Endothelial cell of umbilical vein (primary cell): ENCODE data around the gene RAB25. TPM values are rescaled to one million over a fixed set of nuclear protein-coding genes. Genes with fewer than 3 reads are reported as not detected.
A peak's percentile ranks its signal among the peaks of the same experiment; 100 is the strongest.

Source experiments
- BruUV-seq: library from RNA; stranded (reverse); fragments of 400-500 nt; replicated peaks from 2 replicates; lab custom pipeline; 2021; lab: Mats Ljungman, UMichigan
- CTCF ChIA-PET: fragments of 300-600, 350-600 bp; sonication (Branson Sonifier 250); formaldehyde crosslinking; loops from one replicate; lab custom pipeline; 2021; ENCODE audit warnings: antibody characterized with exemption, inconsistent platforms; lab: Charles Lee
- POLR2A ChIA-PET: fragments of 300-600, 350-600 bp; sonication (Branson Sonifier 250); formaldehyde crosslinking; loops from one replicate; lab custom pipeline; 2021; ENCODE audit warnings: antibody characterized with exemption, inconsistent platforms; lab: Charles Lee
- DNase-seq: peaks from one replicate; pipeline ENCODE4 v3.0.0-alpha.2; 2011; ENCODE audit warnings: low read depth, low spot score
- FAIRE-seq: peaks from 2 replicates; lab custom pipeline; 2011; peaks lifted over from hg19 to GRCh38; lab: Jason Lieb, UNC
- H2AFZ ChIP-seq: 2 replicates; pipeline ENCODE4 v1.6.0; 2012; ENCODE audit warnings: low read depth, low read length, control low read depth, inconsistent platforms
- H3K27ac ChIP-seq: 2 replicates; pipeline ENCODE4 v1.5.1; 2011; ENCODE audit warnings: low read depth, mild to moderate bottlenecking, control low read depth, low read length, moderate library complexity; ENCODE audit not compliant: insufficient read depth
- H3K27me3 ChIP-seq, 2 experiments: 2 replicates each; pipeline versions ENCODE4 v1.6.0 to v1.6.1; 2011; ENCODE audit warnings: low read length in 2 of 2, mixed read lengths in 1 of 2; ENCODE audit not compliant: control insufficient read depth in 2 of 2, insufficient read depth in 2 of 2
- H3K36me3 ChIP-seq, 2 experiments: 2 replicates in 1 of 2; 3 replicates in 1 of 2; pipeline ENCODE4 v1.5.1; 2011; ENCODE audit warnings: low read length in 2 of 2, mild to moderate bottlenecking in 1 of 2, moderate library complexity in 1 of 2; ENCODE audit not compliant: control insufficient read depth in 2 of 2, insufficient read depth in 2 of 2; ENCODE audit errors: extremely low read depth in 1 of 2
- H3K4me1 ChIP-seq: 3 replicates; pipeline ENCODE4 v1.5.1; 2011; ENCODE audit warnings: mild to moderate bottlenecking, low read length; ENCODE audit not compliant: control insufficient read depth, insufficient read depth; ENCODE audit errors: extremely low read depth
- H3K4me2 ChIP-seq: 2 replicates; pipeline ENCODE4 v1.6.1; 2011; ENCODE audit warnings: low read length, control low read depth, mixed read lengths; ENCODE audit not compliant: insufficient read depth
- H3K4me3 ChIP-seq, 3 experiments: fragments of 200-600 bp in 1 of 3; sonication (generic), shearing (Covaris generic) in 1 of 3; replicated peaks in 1 of 3; 2 replicates each; pipeline ENCODE4 v1.5.1; 2011 to 2016; ENCODE audit warnings: control low read depth in 3 of 3, low read length in 3 of 3, mild to moderate bottlenecking in 2 of 3, inconsistent platforms in 1 of 3, low read depth in 1 of 3, moderate library complexity in 1 of 3; ENCODE audit not compliant: insufficient read depth in 1 of 3
- H3K79me2 ChIP-seq: 2 replicates; pipeline ENCODE4 v1.6.0; 2012; ENCODE audit warnings: low read length, inconsistent platforms; ENCODE audit not compliant: control insufficient read depth, insufficient read depth
- H3K9ac ChIP-seq: replicated peaks from 2 replicates; pipeline ENCODE3; 2011; ENCODE audit warnings: low read length, control low read depth; ENCODE audit not compliant: insufficient read depth; ENCODE audit errors: extremely low read depth
- H3K9me1 ChIP-seq: replicated peaks from 3 replicates; pipeline ENCODE4 v1.6.0; 2011; ENCODE audit warnings: mild to moderate bottlenecking, low read length; ENCODE audit not compliant: control insufficient read depth, insufficient read depth; ENCODE audit errors: extremely low read depth
- H3K9me3 ChIP-seq: replicated peaks from 2 replicates; pipeline ENCODE4 v1.5.1; 2012; ENCODE audit warnings: low read length, inconsistent platforms; ENCODE audit not compliant: control insufficient read depth, insufficient read depth
- H4K20me1 ChIP-seq: replicated peaks from 2 replicates; pipeline ENCODE3; 2011; ENCODE audit warnings: mild to moderate bottlenecking, low read length; ENCODE audit not compliant: control insufficient read depth, insufficient read depth; ENCODE audit errors: extremely low read depth
- EZH2 ChIP-seq: IDR thresholded peaks from 2 replicates; pipeline ENCODE4 v1.6.1; 2012; ENCODE audit warnings: borderline replicate concordance, low read depth, mild to moderate bottlenecking, moderate library complexity, low read length, inconsistent platforms; ENCODE audit not compliant: severe bottlenecking
- FOS ChIP-seq: IDR thresholded peaks from 2 replicates; pipeline ENCODE4 v1.6.1; 2011; ENCODE audit warnings: mild to moderate bottlenecking, low read length, moderate library complexity, borderline replicate concordance; ENCODE audit not compliant: insufficient read depth
- GATA2 ChIP-seq: IDR thresholded peaks from 2 replicates; pipeline ENCODE4 v1.7.0; 2011; ENCODE audit warnings: low read depth, mild to moderate bottlenecking, moderate library complexity, mixed read lengths, low read length; ENCODE audit not compliant: insufficient read length, insufficient read depth
- JUN ChIP-seq: IDR thresholded peaks from 2 replicates; pipeline ENCODE4 v1.6.1; 2011; ENCODE audit warnings: borderline replicate concordance, low read depth; ENCODE audit not compliant: insufficient read length, insufficient read depth
- MYC ChIP-seq: IDR thresholded peaks from one replicate; pipeline ENCODE4 v1.6.1; 2011; ENCODE audit warnings: mild to moderate bottlenecking, low read depth, low read length
- POLR2A ChIP-seq: IDR thresholded peaks from 2 replicates; pipeline ENCODE4 v1.6.1; 2012; ENCODE audit warnings: low read depth, mild to moderate bottlenecking, control low read depth, low read length
- POLR2AphosphoS5 ChIP-seq: IDR thresholded peaks from 2 replicates; pipeline ENCODE4 v1.6.1; 2012; ENCODE audit warnings: low read depth, mild to moderate bottlenecking, control low read depth, low read length, moderate library complexity; ENCODE audit not compliant: insufficient read depth
- dilution Hi-C: fragments of 300-500 bp; cut with MboI; formaldehyde crosslinking; loops from one replicate; pipeline ENCODE4 v1.15.0; 2019; ENCODE audit warnings: low sequenced_read_pairs; ENCODE audit not compliant: extremely low pct_ligation_motif_present
- intact Hi-C: fragments of 100-400 bp; cut with micrococcal nuclease; formaldehyde crosslinking; loops from one replicate; pipeline ENCODE4 v1.10.0; 2022
- polyA plus RNA-seq, 4 experiments: library from polyadenylated mRNA; depleted of rRNA in 3 of 4; stranded (reverse) in 3 of 4; unstranded in 1 of 4; fragments of >200 nt; gene quantifications; 2 replicates each; pipeline versions ENCODE4 v1.2.1 to v1.2.3, GENCODE V29; 2011 to 2012; ENCODE audit warnings: missing spikeins in 1 of 4
- total RNA-seq: library from RNA; stranded (reverse); gene quantifications from 2 replicates; pipeline ENCODE4 v1.2.3, GENCODE V29; 2021
- TF ChIP-seq, protein P1 (sequence below): IDR thresholded peaks from 2 replicates; pipeline ENCODE4 v1.6.1; 2011; ENCODE audit not compliant: insufficient read depth, insufficient read length

The RAB25 gene
- total and polyA plus RNA-seq, 2 donors (not counting 3 experiments of a cell fraction or from before 2014, with no cell fraction given) = not detected

DNA sequence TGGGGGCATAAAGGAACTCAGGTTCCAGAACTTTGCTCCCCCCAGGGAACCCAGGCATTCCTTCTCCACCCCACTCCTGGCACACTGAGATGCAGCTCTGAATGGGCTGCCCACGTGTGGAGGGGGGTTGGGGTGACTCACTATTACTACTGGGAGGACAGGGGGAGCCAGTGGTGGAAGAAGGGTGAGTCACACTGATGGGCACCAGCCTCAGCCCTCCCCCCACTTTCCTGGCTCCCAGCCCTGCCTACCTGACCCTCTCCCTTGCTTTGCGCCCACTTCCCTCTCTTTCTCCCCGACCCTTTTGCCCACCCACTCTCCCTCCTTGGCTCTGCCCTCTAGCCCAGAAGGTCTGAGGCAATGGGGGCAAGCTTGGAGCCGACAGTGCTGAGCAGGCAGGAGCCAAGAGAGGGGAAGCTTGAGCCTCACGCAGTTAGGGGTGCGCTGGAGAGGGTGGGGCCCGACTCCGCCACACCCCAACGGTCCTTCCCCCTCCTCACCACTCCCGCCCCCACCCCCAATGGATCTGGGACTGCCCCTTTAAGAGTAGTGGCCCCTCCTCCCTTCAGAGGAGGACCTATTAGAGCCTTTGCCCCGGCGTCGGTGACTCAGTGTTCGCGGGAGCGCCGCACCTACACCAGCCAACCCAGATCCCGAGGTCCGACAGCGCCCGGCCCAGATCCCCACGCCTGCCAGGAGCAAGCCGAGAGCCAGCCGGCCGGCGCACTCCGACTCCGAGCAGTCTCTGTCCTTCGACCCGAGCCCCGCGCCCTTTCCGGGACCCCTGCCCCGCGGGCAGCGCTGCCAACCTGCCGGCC is 53.4 kb downstream of the RAB25 start, which contains the start of gene LMNA:
Gene LMNA (plus strand): TSS at position 611 of the 818 bp plus-strand sequence. CDS start 208 bp downstream, outside the sequence.
- Histone ChIP-seq H3K9me1 (no peaks in the 10 kb centered on the region), H3K9me3 (no peaks in the 10 kb centered on the region), H3K4me2 (peak within 1 kb of the TSS; percentile 78), H2AFZ (peak within 1 kb of the TSS; percentile 40), H3K4me3 (peak within 1 kb of the TSS; percentile 40 to 97 (median 78)), H3K27me3 (no peaks in the 10 kb centered on the region), H3K27ac (peak within 1 kb of the TSS; percentile 73), H4K20me1 (no peaks in the 10 kb centered on the region), H3K9ac (peak within 1 kb of the TSS; percentile 88), H3K79me2 (peaks cover 46% of the 10 kb centered on the region), H3K4me1 (peaks cover 24% of the 10 kb centered on the region), H3K36me3 (no peaks in the 10 kb centered on the region)
- POLR2A ChIA-PET = interaction anchor here (1.8 to 3.7 kb wide), 5 partner anchors 8 to 14 kb away, joined by 7 to 55 read pairs (median 14); no protein-coding TSS in a partner anchor
- TF ChIP-seq EZH2 = no peak
- TF ChIP-seq POLR2AphosphoS5 = peak; percentile 99
- peak; percentile 98 for TF ChIP-seq FOS
- TF ChIP-seq, protein P1, sequence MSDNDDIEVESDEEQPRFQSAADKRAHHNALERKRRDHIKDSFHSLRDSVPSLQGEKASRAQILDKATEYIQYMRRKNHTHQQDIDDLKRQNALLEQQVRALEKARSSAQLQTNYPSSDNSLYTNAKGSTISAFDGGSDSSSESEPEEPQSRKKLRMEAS = peak; percentile 57
- TF ChIP-seq MYC = peak; percentile 95
- no peak for TF ChIP-seq GATA2
- TF ChIP-seq POLR2A = peak; percentile 98
- TF ChIP-seq JUN = peak; percentile 96
- DNase-seq = peak; percentile 92
- no TSS peak for BruUV-seq
- peak; percentile 97 for FAIRE-seq
- dilution Hi-C loops = no loop called here
- intact Hi-C loops = loop anchor here (1.0 kb wide), 4 partner anchors 8 to 17 kb away; no protein-coding TSS in a partner anchor
- CTCF ChIA-PET = interaction anchor here (1.4 to 13.3 kb wide), 5 partner anchors 9 to 111 kb away, joined by 4 to 283 read pairs (median 18); no protein-coding TSS in a partner anchor
